SK-N-SH (cell line): Measurements from ENCODE around the gene CKS2. TPM values are rescaled to one million over a fixed set of nuclear protein-coding genes. Genes with fewer than 3 reads are reported as not detected.

Experiments
- CTCF ChIA-PET: fragments of 300-600, 350-600 bp; formaldehyde crosslinking; extraction: SDS; loops from one replicate; lab custom pipeline; 2021; lab: Yijun Ruan, JAX
- POLR2A ChIA-PET: fragments of 350-600 bp; sonication (Branson Sonifier 250); formaldehyde crosslinking; extraction: SDS; loops from one replicate; lab custom pipeline; 2020; ENCODE audit warnings: antibody characterized with exemption, inconsistent platforms; lab: Yijun Ruan, JAX
- DNase-seq: peaks from one replicate; pipeline ENCODE4 v3.0.0; 2012
- H2AFZ ChIP-seq: fragments of 200-600 bp; sonication (generic); 2 replicates; pipeline ENCODE4 v1.8.1; 2016; ENCODE audit warnings: antibody characterized with exemption, mild to moderate bottlenecking, low read depth
- H3F3A ChIP-seq: fragments of 200-600 bp; sonication (generic); replicated peaks from 2 replicates; pipeline ENCODE3; 2016; ENCODE audit warnings: antibody characterized with exemption, mild to moderate bottlenecking; ENCODE audit not compliant: insufficient read depth
- H3K27ac ChIP-seq, 2 experiments: fragments of 200-500 bp in 1 of 2; fragments of 200-600 bp in 1 of 2; sonication (Bioruptor generic) in 1 of 2; sonication (generic), shearing (Covaris generic) in 1 of 2; 2 replicates each; pipeline versions ENCODE4 v1.5.1 to v1.6.1; 2014 to 2016; ENCODE audit warnings: low read depth in 2 of 2, inconsistent platforms in 1 of 2, low read length in 1 of 2, mild to moderate bottlenecking in 1 of 2, mixed read lengths in 1 of 2
- H3K27me3 ChIP-seq: fragments of 200-600 bp; sonication (generic), shearing (Covaris generic); 2 replicates; pipeline ENCODE4 v1.6.1; 2016; ENCODE audit warnings: mixed run types; ENCODE audit not compliant: insufficient read depth
- H3K36me3 ChIP-seq, 2 experiments: fragments of 200-500 bp in 1 of 2; fragments of 200-600 bp in 1 of 2; sonication (Bioruptor generic) in 1 of 2; sonication (generic) in 1 of 2; replicated peaks in 1 of 2; 2 replicates each; pipeline versions ENCODE3 to v1.5.1; 2014 to 2016; ENCODE audit warnings: low read length in 1 of 2, mild to moderate bottlenecking in 1 of 2; ENCODE audit not compliant: insufficient read depth in 2 of 2, control insufficient read depth in 1 of 2
- H3K4me1 ChIP-seq, 2 experiments: fragments of 200-500 bp in 1 of 2; fragments of 200-600 bp in 1 of 2; sonication (Bioruptor generic) in 1 of 2; sonication (generic), shearing (Covaris generic) in 1 of 2; 2 replicates each; pipeline versions ENCODE4 v1.5.1 to v1.6.1; 2014 to 2016; ENCODE audit warnings: low read depth in 1 of 2, low read length in 1 of 2, mixed run types in 1 of 2; ENCODE audit not compliant: insufficient read depth in 2 of 2, control insufficient read depth in 1 of 2
- H3K4me2 ChIP-seq: fragments of 200-600 bp; sonication (generic), shearing (Covaris generic); 2 replicates; pipeline ENCODE4 v1.6.1; 2017; ENCODE audit warnings: mixed run types
- H3K4me3 ChIP-seq, 2 experiments: fragments of 200-500 bp in 1 of 2; fragments of 200-600 bp in 1 of 2; sonication (Bioruptor generic) in 1 of 2; sonication (generic), shearing (Covaris generic) in 1 of 2; 2 replicates each; pipeline versions ENCODE4 v1.5.1 to v1.8.1; 2014 to 2016; ENCODE audit warnings: low read depth in 2 of 2, inconsistent platforms in 1 of 2, low read length in 1 of 2, mild to moderate bottlenecking in 1 of 2, mixed read lengths in 1 of 2, moderate library complexity in 1 of 2
- H3K79me2 ChIP-seq: fragments of 200-600 bp; sonication (generic); 2 replicates; pipeline ENCODE4 v1.8.1; 2017; ENCODE audit warnings: mild to moderate bottlenecking; ENCODE audit not compliant: insufficient read depth
- H3K9ac ChIP-seq: fragments of 200-600 bp; sonication (generic); 2 replicates; pipeline ENCODE4 v1.6.1; 2017; ENCODE audit warnings: mixed run types
- H3K9me2 ChIP-seq: fragments of 200-600 bp; sonication (generic); 2 replicates; pipeline ENCODE4 v1.6.1; 2017; ENCODE audit warnings: mixed run types
- H3K9me3 ChIP-seq: fragments of 200-600 bp; sonication (generic); 2 replicates; pipeline ENCODE4 v1.6.1; 2017; ENCODE audit warnings: mixed run types, mild to moderate bottlenecking, moderate library complexity
- H4K20me1 ChIP-seq: fragments of 200-600 bp; sonication (generic); 2 replicates; pipeline ENCODE4 v1.6.1; 2017; ENCODE audit warnings: mild to moderate bottlenecking, mixed run types; ENCODE audit not compliant: insufficient read depth
- EP300 ChIP-seq, 2 experiments: IDR thresholded peaks; 2 replicates each; pipeline versions ENCODE4 v1.4.0 to v1.6.1; 2012; ENCODE audit warnings: borderline replicate concordance in 1 of 2, low read depth in 1 of 2, low read length in 1 of 2
- EZH2phosphoT487 ChIP-seq: fragments of 200-600 bp; sonication (generic); IDR thresholded peaks from 2 replicates; pipeline ENCODE4 v1.6.1; 2017; ENCODE audit warnings: low read depth, mixed run types, mild to moderate bottlenecking, antibody characterized with exemption, moderate library complexity, borderline replicate concordance
- GABPA ChIP-seq: IDR thresholded peaks from 2 replicates; pipeline ENCODE4 v1.4.0; 2012; ENCODE audit warnings: low read depth, mild to moderate bottlenecking
- MAX ChIP-seq: IDR thresholded peaks from 2 replicates; pipeline ENCODE4 v1.4.0; 2012; ENCODE audit warnings: low read depth
- MXI1 ChIP-seq: IDR thresholded peaks from 2 replicates; pipeline ENCODE4 v1.6.1; 2012; ENCODE audit warnings: mild to moderate bottlenecking, low read depth, low read length, improper control_type of control experiment
- POLR2AphosphoS5 ChIP-seq: IDR thresholded peaks from 2 replicates; pipeline ENCODE4 v1.6.1; 2012; ENCODE audit warnings: low read depth, low read length
- RCOR1 ChIP-seq: fragments of 150-350 bp; IDR thresholded peaks from 2 replicates; pipeline ENCODE4 v1.6.1; 2017; ENCODE audit warnings: antibody characterized with exemption, low read length
- SIN3A ChIP-seq: IDR thresholded peaks from 2 replicates; pipeline ENCODE4 v1.6.1; 2012; ENCODE audit warnings: low read depth, mild to moderate bottlenecking, low read length, moderate library complexity, borderline replicate concordance
- TAF1 ChIP-seq: IDR thresholded peaks from 2 replicates; pipeline ENCODE4 v1.6.1; 2012; ENCODE audit warnings: low read depth, mild to moderate bottlenecking, low read length, moderate library complexity, borderline replicate concordance
- TCF12 ChIP-seq: IDR thresholded peaks from 2 replicates; pipeline ENCODE4 v1.4.0; 2012
- USF2 ChIP-seq: fragments of 150-350 bp; IDR thresholded peaks from 2 replicates; pipeline ENCODE4 v1.6.1; 2017; ENCODE audit warnings: antibody characterized with exemption, low read length, low read depth, borderline replicate concordance
- ZBTB33 ChIP-seq: IDR thresholded peaks from 2 replicates; pipeline ENCODE4 v1.4.0; 2012; ENCODE audit warnings: low read depth, borderline replicate concordance
- WGBS: methylation state at CpG from one replicate; pipeline ENCODE4 v1.1.6; 2017; ENCODE audit warnings: low lambda C conversion rate; 5-methylcytosine and 5-hydroxymethylcytosine counted together
- polyA plus RNA-seq, 3 experiments: library from polyadenylated mRNA; depleted of rRNA; stranded (reverse); fragments of >200 nt; gene quantifications; 2 replicates each; pipeline ENCODE4 v1.2.3, GENCODE V29; 2012

The CKS2 gene
- polyA plus RNA-seq, 1 of the 3 experiments (the other 2 are of a cell fraction) = 362 TPM

DNA sequence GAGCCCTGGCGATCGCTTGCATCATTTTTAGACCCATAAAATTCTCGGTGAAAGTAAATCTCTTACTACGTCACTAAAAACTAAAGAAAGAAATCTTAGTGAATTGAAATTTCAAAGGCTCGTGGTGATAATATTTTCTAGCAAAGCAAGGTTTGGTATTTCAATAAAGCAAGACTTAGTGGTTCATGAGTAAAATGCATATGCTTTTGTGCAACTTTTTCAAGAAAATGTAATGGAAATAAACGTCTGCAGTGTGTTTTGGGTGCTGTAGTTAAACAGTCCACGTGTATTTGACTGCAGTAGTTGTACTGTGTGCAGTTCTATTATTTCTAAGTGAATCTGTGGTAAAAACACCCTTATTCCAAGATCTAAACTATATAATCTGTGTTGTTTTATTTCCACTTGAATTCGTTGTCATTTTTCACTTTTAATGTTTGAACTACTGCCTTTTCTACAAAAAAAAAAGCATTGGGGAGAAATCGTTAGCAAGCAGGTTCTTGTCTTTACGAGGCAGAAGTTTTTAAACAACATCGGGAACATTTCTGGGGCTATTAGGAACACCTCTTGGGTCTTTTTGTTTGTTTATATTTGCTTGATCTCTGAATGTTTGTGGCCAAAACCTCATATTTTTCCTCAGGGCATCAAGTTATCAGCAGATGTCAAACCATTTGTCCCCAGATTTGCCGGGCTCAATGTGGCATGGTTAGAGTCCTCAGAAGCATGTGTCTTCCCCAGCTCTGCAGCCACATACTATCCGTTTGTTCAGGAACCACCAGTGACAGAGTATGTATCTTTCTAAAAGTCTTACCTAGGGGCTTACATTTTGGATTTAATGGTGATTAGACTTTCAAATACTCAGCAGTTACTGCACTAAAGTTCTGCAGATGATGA is 8.3 kb downstream of the CKS2 start:
- Histone ChIP-seq H3K9me2 (no peaks in the 10 kb centered on the region), H3K79me2 (peaks cover 92% of the 10 kb centered on the region), H3K4me2 (peak overlapping the region; percentile 89), H3K27ac (peak overlapping the region; percentile 96 to 99), H4K20me1 (peaks cover 11% of the 10 kb centered on the region), H3K36me3 (peaks cover 36 to 50% of the 10 kb centered on the region in 2 experiments), H3K9me3 (no peaks in the 10 kb centered on the region), H3K9ac (peak overlapping the region; percentile 93), H3K27me3 (no peaks in the 10 kb centered on the region), H3F3A (peaks cover 42% of the 10 kb centered on the region), H3K4me1 (peaks cover 23 to 30% of the 10 kb centered on the region in 2 experiments), H2AFZ (peak overlapping the region; percentile 47; the same call in 1 of the 2 replicates), H3K4me3 (peak overlapping the region; percentile 73 to 77)
- no peak for TF ChIP-seq POLR2AphosphoS5
- peak; percentile 94 for TF ChIP-seq MXI1
- CTCF ChIA-PET = interaction anchor here (0.7 to 3.5 kb wide), 13 partner anchors 9 to 236 kb away, joined by 3 to 34 read pairs (median 4); partner anchors contain the start of gene CKS2
- 7% methylated on average over 13 of the region's 13 CpGs for WGBS
- POLR2A ChIA-PET = interaction anchor here (0.6 to 1.0 kb wide), 7 partner anchors 9 to 1039 kb away, joined by 3 to 5 read pairs (median 3); no protein-coding TSS in a partner anchor
- peak; percentile 40 for DNase-seq

DNA sequence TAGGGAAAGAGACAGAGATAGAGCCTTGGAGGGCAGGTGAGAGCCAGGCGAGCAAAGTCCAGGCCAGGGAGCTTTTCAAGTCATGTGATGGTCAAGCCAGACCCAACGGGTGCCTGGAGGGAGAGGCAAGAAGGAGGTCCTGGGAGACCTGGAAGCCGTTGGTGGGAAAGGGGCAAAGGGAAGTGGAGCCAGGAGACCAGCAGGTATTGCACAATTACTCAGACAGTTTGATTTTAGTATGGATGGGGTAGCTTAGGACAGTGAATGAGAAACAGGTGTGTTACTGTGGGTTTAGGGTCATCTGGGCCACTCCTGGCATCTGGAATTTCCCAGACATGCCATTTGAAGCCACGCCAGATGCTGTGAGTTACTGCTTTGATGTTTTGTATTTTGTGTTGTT is 12.4 kb downstream of the CKS2 start:
- DNase-seq = peak; percentile 32
- H3K4me2 ChIP-seq = no peak overlapping the region
- no peak overlapping the region for H3K4me3 ChIP-seq
- 74% methylated on average over 4 of the region's 4 CpGs for WGBS
- no peaks in the 10 kb centered on the region for H3K9me3 ChIP-seq
- no peaks in the 10 kb centered on the region for H3K27me3 ChIP-seq
- peaks cover 15 to 46% of the 10 kb centered on the region in 2 experiments for H3K36me3 ChIP-seq
- H4K20me1 ChIP-seq = peaks cover 5% of the 10 kb centered on the region; the same call in 1 of the 2 replicates
- no peaks in the 10 kb centered on the region for H3K9me2 ChIP-seq
- ChIA-PET POLR2A (interaction anchor here (1.2 kb wide), 1 partner anchor 13 kb away, joined by 3 read pairs; no protein-coding TSS in a partner anchor), CTCF (interaction anchor here (0.8 to 4.0 kb wide), 3 partner anchors 161 to 813 kb away, joined by 3 to 22 read pairs (median 3); no protein-coding TSS in a partner anchor)
- H3K9ac ChIP-seq = no peak overlapping the region
- H3K4me1 ChIP-seq = peaks cover 8 to 21% of the 10 kb centered on the region in 2 experiments; a peak in 3 of 4 replicates
- H3K27ac ChIP-seq = peak overlapping the region in 1 of 2 experiments; percentile 24; a peak in 2 of 4 replicates
- peaks cover 12% of the 10 kb centered on the region for H3F3A ChIP-seq
- TF ChIP-seq TCF12 (peak; percentile 29), ZBTB33 (no peak), RCOR1 (peak; percentile 69; the same call in 1 of the 2 replicates)
- peaks cover 66% of the 10 kb centered on the region for H3K79me2 ChIP-seq
- no peak overlapping the region for H2AFZ ChIP-seq

DNA sequence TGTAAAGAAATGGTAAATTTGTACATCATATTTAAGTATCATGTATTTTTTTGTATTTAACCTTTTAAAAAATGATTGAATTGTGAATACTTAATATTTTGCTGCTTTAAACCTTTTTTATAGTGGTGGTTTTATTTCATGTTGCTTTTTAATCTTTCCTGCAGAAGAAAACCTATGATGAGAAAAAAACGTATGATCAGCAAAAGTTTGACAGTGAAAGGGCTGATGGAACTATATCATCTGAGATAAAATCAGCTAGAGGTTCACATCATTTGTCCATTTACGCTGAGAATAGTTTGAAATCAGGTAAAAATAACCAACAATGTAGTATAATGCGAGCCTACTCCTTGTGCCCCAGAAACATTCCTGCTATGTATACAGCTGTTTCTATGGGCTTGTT is 14.7 kb downstream of the CKS2 start:
- Histone ChIP-seq H3K9me2 (no peaks in the 10 kb centered on the region), H3K4me2 (no peak overlapping the region), H3K4me3 (no peak overlapping the region), H3K27me3 (no peaks in the 10 kb centered on the region), H3K27ac (no peak overlapping the region), H2AFZ (no peak overlapping the region), H3K9ac (no peak overlapping the region), H4K20me1 (peaks cover 5% of the 10 kb centered on the region; the same call in 1 of the 2 replicates), H3K79me2 (peaks cover 47% of the 10 kb centered on the region), H3K4me1 (peaks cover 0 to 21% of the 10 kb centered on the region in 2 experiments; a peak in 2 of 4 replicates), H3F3A (no peaks in the 10 kb centered on the region), H3K9me3 (no peaks in the 10 kb centered on the region), H3K36me3 (peaks cover 30 to 58% of the 10 kb centered on the region in 2 experiments)
- WGBS = 91% methylated on average over 3 of the region's 3 CpGs
- DNase-seq = no peak
- POLR2A ChIA-PET = no interaction called here
- CTCF ChIA-PET = interaction anchor here (0.6 to 4.0 kb wide), 4 partner anchors 49 to 593 kb away, joined by 3 to 22 read pairs (median 4); no protein-coding TSS in a partner anchor
- TF ChIP-seq USF2 (no peak), MAX (no peak), EP300 (IDR thresholded peaks at IDR 0.05; ENCODE audit: borderline replicate concordance in 1 of 2, low read depth in 1 of 2, low read length in 1 of 2) (no peak), TAF1 (no peak), MXI1 (no peak), EZH2phosphoT487 (no peak), SIN3A (no peak), ZBTB33 (no peak), GABPA (no peak)
